OCI-LY1 (cell line): ENCODE results near the gene PLCE1.

Experiments
- EZH2 ChIP-seq: fragments of 200-600 bp; sonication (generic), shearing (Covaris generic); IDR thresholded peaks from 2 replicates; pipeline ENCODE4 v1.8.0; 2017; ENCODE audit warnings: borderline replicate concordance, mixed run types, mild to moderate bottlenecking, antibody characterized with exemption, low read length, moderate library complexity, mixed read lengths
- TF ChIP-seq, protein P1 (sequence below): fragments of 200-600 bp; sonication (generic), shearing (Covaris generic); IDR thresholded peaks from 2 replicates; pipeline ENCODE4 v1.5.1; 2017; ENCODE audit warnings: mild to moderate bottlenecking, antibody characterized with exemption, low read length, moderate library complexity, mixed read lengths

DNA sequence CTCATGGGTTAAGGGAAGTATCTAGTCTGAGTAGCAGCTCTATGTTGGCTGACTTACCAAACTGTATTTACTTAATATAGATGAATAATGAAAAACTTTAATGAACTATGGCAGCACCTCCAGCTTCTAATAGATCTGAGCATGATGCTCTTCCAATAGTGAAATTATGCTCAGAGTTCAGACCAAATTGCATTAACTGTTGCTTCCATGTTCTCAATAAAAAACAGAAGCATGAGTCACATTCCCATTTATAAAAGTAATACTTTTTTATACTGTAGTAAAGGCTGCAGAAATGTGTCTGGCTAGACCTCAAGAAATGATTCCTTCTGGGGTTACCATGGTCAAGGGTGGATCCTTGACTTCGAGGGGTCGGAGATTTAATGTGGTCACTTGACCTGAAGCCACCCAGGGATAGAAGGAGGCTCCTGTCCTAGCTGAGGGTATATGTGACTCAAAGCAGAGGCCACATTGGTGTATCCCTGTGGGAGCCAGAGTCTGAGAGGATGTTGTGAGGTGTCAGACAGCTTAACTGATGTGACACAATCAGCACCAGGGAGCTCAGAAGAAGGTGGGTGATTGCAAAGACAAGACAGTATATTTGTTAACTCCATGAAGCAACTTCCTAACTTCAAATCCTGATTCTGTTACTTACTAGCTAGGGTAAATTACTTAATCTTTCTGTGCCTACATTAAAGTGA lies 19.8 kb upstream of the PLCE1 start:
- TF ChIP-seq, protein P1, sequence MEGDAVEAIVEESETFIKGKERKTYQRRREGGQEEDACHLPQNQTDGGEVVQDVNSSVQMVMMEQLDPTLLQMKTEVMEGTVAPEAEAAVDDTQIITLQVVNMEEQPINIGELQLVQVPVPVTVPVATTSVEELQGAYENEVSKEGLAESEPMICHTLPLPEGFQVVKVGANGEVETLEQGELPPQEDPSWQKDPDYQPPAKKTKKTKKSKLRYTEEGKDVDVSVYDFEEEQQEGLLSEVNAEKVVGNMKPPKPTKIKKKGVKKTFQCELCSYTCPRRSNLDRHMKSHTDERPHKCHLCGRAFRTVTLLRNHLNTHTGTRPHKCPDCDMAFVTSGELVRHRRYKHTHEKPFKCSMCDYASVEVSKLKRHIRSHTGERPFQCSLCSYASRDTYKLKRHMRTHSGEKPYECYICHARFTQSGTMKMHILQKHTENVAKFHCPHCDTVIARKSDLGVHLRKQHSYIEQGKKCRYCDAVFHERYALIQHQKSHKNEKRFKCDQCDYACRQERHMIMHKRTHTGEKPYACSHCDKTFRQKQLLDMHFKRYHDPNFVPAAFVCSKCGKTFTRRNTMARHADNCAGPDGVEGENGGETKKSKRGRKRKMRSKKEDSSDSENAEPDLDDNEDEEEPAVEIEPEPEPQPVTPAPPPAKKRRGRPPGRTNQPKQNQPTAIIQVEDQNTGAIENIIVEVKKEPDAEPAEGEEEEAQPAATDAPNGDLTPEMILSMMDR: no peak
- no peak for TF ChIP-seq EZH2
